HEK293 (cell line): Measurements from ENCODE around the gene SMIM29.

ENCODE experiments used
- CTCF ChIA-PET: fragments of 350-600 bp; formaldehyde crosslinking; extraction: SDS; loops from one replicate; lab custom pipeline; 2021; ENCODE audit warnings: antibody characterized with exemption; lab: Yijun Ruan, JAX
- POLR2A ChIA-PET: fragments of 300-600 bp; formaldehyde crosslinking; extraction: SDS; loops from one replicate; lab custom pipeline; 2020; ENCODE audit warnings: antibody characterized with exemption, inconsistent platforms; lab: Yijun Ruan, JAX
- H3K27ac ChIP-seq: fragments of 200-500 bp; sonication (Bioruptor generic); 2 replicates; pipeline ENCODE4 v1.5.1; 2014; ENCODE audit warnings: low read depth, low read length, control low read depth, inconsistent platforms; ENCODE audit errors: extremely low read depth
- H3K36me3 ChIP-seq, 2 experiments: fragments of 200-500 bp in 1 of 2; sonication (Bioruptor generic) in 1 of 2; 1 replicate in 1 of 2; 2 replicates in 1 of 2; pipeline ENCODE4 v1.5.1; 2014 to 2017; ENCODE audit warnings: inconsistent platforms in 2 of 2, low read length in 2 of 2; ENCODE audit not compliant: control insufficient read depth in 2 of 2, insufficient read depth in 1 of 2
- H3K4me1 ChIP-seq: fragments of 200-500 bp; sonication (Bioruptor generic); 2 replicates; pipeline ENCODE4 v1.5.1; 2014; ENCODE audit warnings: mild to moderate bottlenecking, low read length, inconsistent platforms; ENCODE audit not compliant: control insufficient read depth, insufficient read depth
- H3K4me3 ChIP-seq: 2 replicates; pipeline ENCODE4 v1.5.1; 2011; ENCODE audit warnings: low read depth, mild to moderate bottlenecking, control low read depth, low read length, moderate library complexity
- H3K9me3 ChIP-seq: fragments of 200-500 bp; sonication (Bioruptor generic); 2 replicates; pipeline ENCODE4 v1.5.1; 2014; ENCODE audit warnings: low read depth, low read length, inconsistent platforms; ENCODE audit not compliant: control insufficient read depth, insufficient read depth
- BCL6B ChIP-seq: fragments of 450-650 bp; formaldehyde crosslinking; IDR thresholded peaks from 2 replicates; pipeline ENCODE4 v1.5.1; 2017; ENCODE audit warnings: missing biosample characterization, missing genetic modification characterization
- CTCF ChIP-seq: fragments of 450-650 bp; formaldehyde crosslinking; IDR thresholded peaks from 2 replicates; pipeline ENCODE4 v1.5.1; 2016; ENCODE audit warnings: missing biosample characterization, missing genetic modification characterization
- EGR2 ChIP-seq: fragments of 450-650 bp; formaldehyde crosslinking; IDR thresholded peaks from 2 replicates; pipeline ENCODE4 v1.5.1; 2016; ENCODE audit warnings: low read depth, missing biosample characterization, missing genetic modification characterization
- GLIS1 ChIP-seq: fragments of 450-650 bp; formaldehyde crosslinking; IDR thresholded peaks from 2 replicates; pipeline ENCODE4 v1.5.1; 2016; ENCODE audit warnings: missing biosample characterization, missing genetic modification characterization
- GLIS2 ChIP-seq: fragments of 450-650 bp; formaldehyde crosslinking; IDR thresholded peaks from 2 replicates; pipeline ENCODE4 v1.5.1; 2016; ENCODE audit warnings: missing biosample characterization, missing genetic modification characterization
- HOXC10 ChIP-seq: sonication (generic); formaldehyde crosslinking; IDR thresholded peaks from 2 replicates; pipeline ENCODE4 v1.8.1; 2023; ENCODE audit warnings: mild to moderate bottlenecking, missing genetic modification reagents
- IKZF3 ChIP-seq: fragments of 450-650 bp; IDR thresholded peaks from 2 replicates; pipeline ENCODE4 v1.5.0; 2018; ENCODE audit warnings: missing biosample characterization, mild to moderate bottlenecking, missing genetic modification characterization, moderate library complexity
- KLF8 ChIP-seq: fragments of 450-650 bp; formaldehyde crosslinking; IDR thresholded peaks from 2 replicates; pipeline ENCODE4 v1.5.1; 2016; ENCODE audit warnings: missing biosample characterization, missing genetic modification characterization
- ZNF16 ChIP-seq: fragments of 450-650 bp; formaldehyde crosslinking; IDR thresholded peaks from 2 replicates; pipeline ENCODE4 v1.5.1; 2016; ENCODE audit warnings: low read depth, missing biosample characterization, missing genetic modification characterization
- ZNF174 ChIP-seq: fragments of 450-650 bp; formaldehyde crosslinking; IDR thresholded peaks from 2 replicates; pipeline ENCODE4 v1.5.0; 2017; ENCODE audit warnings: missing biosample characterization, mild to moderate bottlenecking, missing genetic modification characterization
- ZNF2 ChIP-seq: fragments of 450-650 bp; formaldehyde crosslinking; IDR thresholded peaks from 2 replicates; pipeline ENCODE4 v1.5.1; 2016; ENCODE audit warnings: missing biosample characterization, missing genetic modification characterization
- ZNF202 ChIP-seq: fragments of 450-650 bp; formaldehyde crosslinking; IDR thresholded peaks from 2 replicates; pipeline ENCODE4 v1.5.1; 2016; ENCODE audit warnings: missing biosample characterization, missing genetic modification characterization, borderline replicate concordance
- ZNF23 ChIP-seq: fragments of 450-650 bp; formaldehyde crosslinking; IDR thresholded peaks from 2 replicates; pipeline ENCODE4 v1.5.1; 2016; ENCODE audit warnings: missing biosample characterization, missing genetic modification characterization, borderline replicate concordance
- ZNF239 ChIP-seq: fragments of 450-650 bp; formaldehyde crosslinking; IDR thresholded peaks from 2 replicates; pipeline ENCODE4 v1.5.1; 2016; ENCODE audit warnings: missing biosample characterization, missing genetic modification characterization
- ZNF24 ChIP-seq: fragments of 450-650 bp; formaldehyde crosslinking; IDR thresholded peaks from 2 replicates; pipeline ENCODE4 v1.5.1; 2016; ENCODE audit warnings: missing biosample characterization, missing genetic modification characterization
- ZNF266 ChIP-seq: fragments of 450-650 bp; formaldehyde crosslinking; IDR thresholded peaks from 2 replicates; pipeline ENCODE4 v1.5.1; 2016; ENCODE audit warnings: missing biosample characterization, missing genetic modification characterization, low read depth
- ZNF302 ChIP-seq: fragments of 450-650 bp; formaldehyde crosslinking; IDR thresholded peaks from 2 replicates; pipeline ENCODE4 v1.5.1; 2016; ENCODE audit warnings: missing biosample characterization, missing genetic modification characterization, low read depth
- ZNF311 ChIP-seq: fragments of 450-650 bp; formaldehyde crosslinking; IDR thresholded peaks from 2 replicates; pipeline ENCODE4 v1.5.1; 2017; ENCODE audit warnings: missing biosample characterization, missing genetic modification characterization, borderline replicate concordance
- ZNF391 ChIP-seq: fragments of 450-650 bp; formaldehyde crosslinking; IDR thresholded peaks from 2 replicates; pipeline ENCODE4 v1.5.1; 2016; ENCODE audit warnings: low read depth, missing biosample characterization, missing genetic modification characterization, borderline replicate concordance
- ZNF423 ChIP-seq: fragments of 450-650 bp; formaldehyde crosslinking; IDR thresholded peaks from 2 replicates; pipeline ENCODE4 v1.5.1; 2016; ENCODE audit warnings: missing biosample characterization, missing genetic modification characterization
- ZNF426 ChIP-seq: fragments of 450-650 bp; formaldehyde crosslinking; IDR thresholded peaks from 2 replicates; pipeline ENCODE4 v1.5.1; 2017; ENCODE audit warnings: missing biosample characterization, missing genetic modification characterization, mild to moderate bottlenecking, inconsistent platforms, moderate library complexity
- ZNF488 ChIP-seq: fragments of 450-650 bp; formaldehyde crosslinking; IDR thresholded peaks from 2 replicates; pipeline ENCODE4 v1.5.1; 2016; ENCODE audit warnings: missing biosample characterization, missing genetic modification characterization
- ZNF530 ChIP-seq: fragments of 450-650 bp; formaldehyde crosslinking; IDR thresholded peaks from 2 replicates; pipeline ENCODE4 v1.5.1; 2016; ENCODE audit warnings: low read depth, missing biosample characterization, missing genetic modification characterization
- ZNF558 ChIP-seq: fragments of 450-650 bp; formaldehyde crosslinking; IDR thresholded peaks from 2 replicates; pipeline ENCODE4 v1.5.1; 2016; ENCODE audit warnings: missing biosample characterization, missing genetic modification characterization
- ZNF639 ChIP-seq: fragments of 450-650 bp; formaldehyde crosslinking; IDR thresholded peaks from 2 replicates; pipeline ENCODE4 v1.5.1; 2016; ENCODE audit warnings: missing biosample characterization, missing genetic modification characterization
- ZNF701 ChIP-seq: fragments of 450-650 bp; formaldehyde crosslinking; IDR thresholded peaks from 2 replicates; pipeline ENCODE4 v1.5.1; 2016; ENCODE audit warnings: missing biosample characterization, missing genetic modification characterization
- ZNF76 ChIP-seq: fragments of 450-650 bp; formaldehyde crosslinking; IDR thresholded peaks from 2 replicates; pipeline ENCODE4; 2016; ENCODE audit warnings: low read depth, missing biosample characterization, missing genetic modification characterization, borderline replicate concordance
- ZNF768 ChIP-seq: fragments of 450-650 bp; formaldehyde crosslinking; IDR thresholded peaks from 2 replicates; pipeline ENCODE4 v1.5.1; 2018; ENCODE audit warnings: missing biosample characterization, mild to moderate bottlenecking, missing genetic modification characterization
- ZNF792 ChIP-seq: fragments of 450-650 bp; formaldehyde crosslinking; IDR thresholded peaks from 2 replicates; pipeline ENCODE4 v1.5.1; 2016; ENCODE audit warnings: missing biosample characterization, missing genetic modification characterization
- ZSCAN16 ChIP-seq: fragments of 450-650 bp; formaldehyde crosslinking; IDR thresholded peaks from 2 replicates; pipeline ENCODE4 v1.5.1; 2016; ENCODE audit warnings: missing biosample characterization, missing genetic modification characterization
- ZSCAN5A ChIP-seq: fragments of 450-650 bp; formaldehyde crosslinking; IDR thresholded peaks from 2 replicates; pipeline ENCODE4 v1.5.1; 2016; ENCODE audit warnings: missing biosample characterization, missing genetic modification characterization
- ZXDB ChIP-seq: fragments of 450-650 bp; formaldehyde crosslinking; IDR thresholded peaks from 2 replicates; pipeline ENCODE4 v1.5.1; 2016; ENCODE audit warnings: missing biosample characterization, missing genetic modification characterization

SMIM29 gene

GRCh38 chr6:34237722-34238584 lies 10.9 kb downstream of the SMIM29 start:
- POLR2A ChIA-PET: interaction anchor here (1.0 to 1.7 kb wide), 2 partner anchors 11 to 74 kb away, joined by 3 to 10 read pairs; partner anchors contain the start of gene SMIM29
- TF ChIP-seq ZNF701 (tag by site-specific recombination) (no peak), ZNF23 (tag by site-specific recombination) (no peak), ZNF530 (tag by site-specific recombination) (no peak), GLIS1 (tag by site-specific recombination) (no peak), ZSCAN5A (tag by site-specific recombination) (no peak), ZNF423 (tag by site-specific recombination) (peak; percentile 54; the same call in 1 of the 2 replicates), ZSCAN16 (tag by site-specific recombination) (no peak), ZNF488 (tag by site-specific recombination) (no peak), ZNF266 (tag by site-specific recombination) (no peak), CTCF (tag by site-specific recombination) (peak; percentile 74), ZNF792 (tag by site-specific recombination) (no peak), ZNF311 (tag by site-specific recombination) (no peak), ZNF174 (tag by site-specific recombination) (no peak), ZXDB (0 out of 2 replicates have a peak, but pooled peaks have one; percentile 46), ZNF426 (tag by site-specific recombination) (no peak), ZNF391 (tag by site-specific recombination) (no peak), ZNF239 (tag by site-specific recombination) (no peak), ZNF202 (tag by site-specific recombination) (no peak), KLF8 (peak; percentile 39; the same call in 1 of the 2 replicates), ZNF302 (tag by site-specific recombination) (no peak), ZNF2 (tag by site-specific recombination) (no peak), ZNF639 (tag by site-specific recombination) (no peak), ZNF76 (tag by site-specific recombination) (no peak), EGR2 (tag by site-specific recombination) (peak; percentile 41), IKZF3 (0 out of 2 replicates have a peak, but pooled peaks have one; percentile 33), ZNF768 (peak; percentile 85; the same call in 1 of the 2 replicates), ZNF24 (no peak), HOXC10 (no peak), GLIS2 (tag by site-specific recombination) (peak; percentile 84), BCL6B (no peak), ZNF16 (no peak), ZNF558 (no peak)

More at GRCh38 chr6:34237722-34238584, 10.9 kb downstream of the SMIM29 start:
- Histone ChIP-seq H3K9me3 (no peaks in the 10 kb centered on the region), H3K27ac (peak overlapping the region; percentile 88), H3K4me1 (peaks cover 6% of the 10 kb centered on the region; the same call in 1 of the 2 replicates), H3K4me3 (peak overlapping the region; percentile 67), H3K36me3 (peaks cover 0 to 37% of the 10 kb centered on the region in 2 experiments; a peak in 1 of 3 replicates)
- CTCF ChIA-PET: interaction anchor here (1.7 to 1.8 kb wide), 2 partner anchors 11 to 42 kb away, joined by 9 to 10 read pairs; partner anchors contain the start of gene SMIM29
